HepG2 (cell line): ENCODE results near the gene RBSN. TPM values are rescaled to one million over a fixed set of nuclear protein-coding genes. Genes with fewer than 3 reads are reported as not detected.

Experiments used
- HINFP ChIP-seq: sonication (generic); formaldehyde crosslinking; IDR thresholded peaks from 2 replicates; pipeline ENCODE4 v1.4.0; 2020; ENCODE audit warnings: low read depth, mild to moderate bottlenecking, missing genetic modification reagents
- KAT7 ChIP-seq: IDR thresholded peaks from 2 replicates; pipeline ENCODE4 v1.6.1; 2018; ENCODE audit warnings: borderline replicate concordance, missing compliant biosample characterization
- MLLT10 ChIP-seq: sonication (generic); formaldehyde crosslinking; IDR thresholded peaks from 2 replicates; pipeline ENCODE4 v1.4.0; 2020; ENCODE audit warnings: missing genetic modification reagents
- NFKBIZ ChIP-seq: IDR thresholded peaks from 2 replicates; pipeline ENCODE4 v1.6.1; 2018; ENCODE audit warnings: missing genetic modification reagents, missing compliant biosample characterization
- RFX3 ChIP-seq: IDR thresholded peaks from 2 replicates; pipeline ENCODE4 v1.6.1; 2016; ENCODE audit warnings: missing biosample characterization, missing genetic modification reagents
- RFX5 ChIP-seq: IDR thresholded peaks from 2 replicates; pipeline ENCODE4 v1.6.1; 2011; ENCODE audit warnings: low read depth, low read length, improper control_type of control experiment
- RXRB ChIP-seq: IDR thresholded peaks from 2 replicates; pipeline ENCODE4 v1.6.1; 2016; ENCODE audit warnings: borderline replicate concordance, missing genetic modification reagents, missing compliant biosample characterization
- SMAD9 ChIP-seq: sonication (generic); formaldehyde crosslinking; IDR thresholded peaks from 2 replicates; pipeline ENCODE4 v1.5.1; 2020; ENCODE audit warnings: mild to moderate bottlenecking, missing genetic modification reagents
- SOX13 ChIP-seq, 3 experiments: fragments of 450-650 bp in 1 of 3; sonication (generic) in 1 of 3; formaldehyde crosslinking in 1 of 3; IDR thresholded peaks in 2 of 3; conservative IDR thresholded peaks in 1 of 3; 2 replicates each; pipeline versions ENCODE4 v1.5.0 to v1.6.1; 2016 to 2020; ENCODE audit warnings: antibody characterized with exemption in 1 of 3, mild to moderate bottlenecking in 1 of 3, missing compliant biosample characterization in 1 of 3, missing genetic modification reagents in 1 of 3, moderate library complexity in 1 of 3
- SOX6 ChIP-seq, 2 experiments: fragments of 450-650 bp in 1 of 2; sonication (generic) in 1 of 2; formaldehyde crosslinking in 1 of 2; IDR thresholded peaks; 2 replicates each; pipeline versions ENCODE4 v1.4.0 to v1.6.1; 2017 to 2020; ENCODE audit warnings: antibody characterized with exemption in 1 of 2, mild to moderate bottlenecking in 1 of 2, missing genetic modification reagents in 1 of 2
- TFAP4 ChIP-seq: sonication (generic); IDR thresholded peaks from 2 replicates; pipeline ENCODE4 v1.6.1; 2016; ENCODE audit warnings: low read depth, borderline replicate concordance
- ZNF331 ChIP-seq: sonication (generic); formaldehyde crosslinking; IDR thresholded peaks from 2 replicates; pipeline ENCODE4 v1.4.0; 2020; ENCODE audit warnings: missing genetic modification reagents
- ZNF777 ChIP-seq: sonication (generic); formaldehyde crosslinking; IDR thresholded peaks from 2 replicates; pipeline ENCODE4 v1.4.0; 2020; ENCODE audit warnings: missing genetic modification reagents
- ZSCAN25 ChIP-seq: sonication (generic); formaldehyde crosslinking; IDR thresholded peaks from 2 replicates; pipeline ENCODE4 v1.8.0; 2022; ENCODE audit warnings: mild to moderate bottlenecking, missing genetic modification reagents
- ZUFSP ChIP-seq: sonication (generic); formaldehyde crosslinking; IDR thresholded peaks from 2 replicates; pipeline ENCODE4 v1.9.0; 2021; ENCODE audit warnings: missing genetic modification reagents, mild to moderate bottlenecking, borderline replicate concordance
- polyA plus RNA-seq, 8 experiments: library from polyadenylated mRNA; depleted of rRNA in 3 of 8; stranded (reverse) in 7 of 8; unstranded in 1 of 8; fragments of >200 nt; fragmentation: Illumina TruSeq in 4 of 8; extraction: Trizol in 4 of 8; gene quantifications; 2 replicates each; pipeline versions ENCODE4 v1.2.1 to v1.2.3, GENCODE V29; 2011 to 2016; ENCODE audit warnings: low read depth in 4 of 8, missing spikeins in 1 of 8, mixed read lengths in 1 of 8; ENCODE audit not compliant: insufficient read depth in 1 of 8
- total RNA-seq, 5 experiments: library from RNA; depleted of rRNA; stranded (reverse); fragments of >200 nt; fragmentation: Illumina TruSeq; extraction: Trizol; gene quantifications; 2 replicates each; pipeline ENCODE4 v1.2.3, GENCODE V29; 2016; ENCODE audit warnings: low read depth in 1 of 5
- TF ChIP-seq, protein P1 (sequence below): sonication (generic); formaldehyde crosslinking; IDR thresholded peaks from 2 replicates; pipeline ENCODE4 v1.4.0; 2020; ENCODE audit warnings: missing genetic modification reagents, borderline replicate concordance
- TF ChIP-seq, protein P2 (sequence below): sonication (generic); formaldehyde crosslinking; IDR thresholded peaks from 2 replicates; pipeline ENCODE4 v1.5.1; 2020; ENCODE audit warnings: missing genetic modification reagents, mild to moderate bottlenecking, borderline replicate concordance

The RBSN gene
- total and polyA plus RNA-seq, 2 of the 13 experiments (the other 11 are each of a cell fraction or from before 2014, with no cell fraction given) = 7.9 to 11.8 TPM

DNA sequence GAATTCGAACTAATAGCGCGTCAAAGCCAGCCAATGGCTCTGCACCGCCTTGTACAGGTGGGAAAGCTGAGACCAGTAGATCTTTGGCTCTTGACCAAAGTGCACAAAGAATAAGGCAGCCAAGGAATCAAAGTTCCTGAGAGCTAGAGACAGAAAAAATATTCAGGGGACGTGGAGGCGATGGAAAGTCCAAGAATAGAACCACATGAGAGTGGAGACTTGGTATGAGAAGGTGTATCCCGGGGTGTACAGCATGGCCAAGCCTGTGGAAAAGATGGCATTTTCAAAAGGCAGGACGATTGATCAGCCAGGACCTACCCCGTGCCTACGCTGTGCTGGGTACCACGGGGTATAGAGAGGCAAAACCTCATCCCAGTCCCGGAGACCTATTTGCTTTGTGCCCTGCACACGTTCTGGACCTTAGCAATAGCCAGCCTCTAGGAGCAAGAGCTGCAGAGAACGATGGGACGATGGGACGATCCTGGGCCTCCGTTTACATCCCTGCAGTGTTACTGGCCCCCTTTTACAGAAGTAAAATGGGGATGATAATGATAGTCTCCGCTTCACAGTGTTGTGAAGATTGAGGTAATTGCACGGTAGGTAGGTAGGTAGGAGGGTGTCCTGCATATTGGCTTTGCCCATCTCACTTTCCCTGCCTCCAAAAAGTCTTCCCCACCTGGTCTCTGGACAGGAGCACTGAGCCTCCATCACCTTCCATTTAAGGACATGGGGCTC lies 583 bp upstream of the RBSN start (continued):
- TF ChIP-seq HINFP (CRISPR knock-in tag) = no peak
- TF ChIP-seq, protein P1, sequence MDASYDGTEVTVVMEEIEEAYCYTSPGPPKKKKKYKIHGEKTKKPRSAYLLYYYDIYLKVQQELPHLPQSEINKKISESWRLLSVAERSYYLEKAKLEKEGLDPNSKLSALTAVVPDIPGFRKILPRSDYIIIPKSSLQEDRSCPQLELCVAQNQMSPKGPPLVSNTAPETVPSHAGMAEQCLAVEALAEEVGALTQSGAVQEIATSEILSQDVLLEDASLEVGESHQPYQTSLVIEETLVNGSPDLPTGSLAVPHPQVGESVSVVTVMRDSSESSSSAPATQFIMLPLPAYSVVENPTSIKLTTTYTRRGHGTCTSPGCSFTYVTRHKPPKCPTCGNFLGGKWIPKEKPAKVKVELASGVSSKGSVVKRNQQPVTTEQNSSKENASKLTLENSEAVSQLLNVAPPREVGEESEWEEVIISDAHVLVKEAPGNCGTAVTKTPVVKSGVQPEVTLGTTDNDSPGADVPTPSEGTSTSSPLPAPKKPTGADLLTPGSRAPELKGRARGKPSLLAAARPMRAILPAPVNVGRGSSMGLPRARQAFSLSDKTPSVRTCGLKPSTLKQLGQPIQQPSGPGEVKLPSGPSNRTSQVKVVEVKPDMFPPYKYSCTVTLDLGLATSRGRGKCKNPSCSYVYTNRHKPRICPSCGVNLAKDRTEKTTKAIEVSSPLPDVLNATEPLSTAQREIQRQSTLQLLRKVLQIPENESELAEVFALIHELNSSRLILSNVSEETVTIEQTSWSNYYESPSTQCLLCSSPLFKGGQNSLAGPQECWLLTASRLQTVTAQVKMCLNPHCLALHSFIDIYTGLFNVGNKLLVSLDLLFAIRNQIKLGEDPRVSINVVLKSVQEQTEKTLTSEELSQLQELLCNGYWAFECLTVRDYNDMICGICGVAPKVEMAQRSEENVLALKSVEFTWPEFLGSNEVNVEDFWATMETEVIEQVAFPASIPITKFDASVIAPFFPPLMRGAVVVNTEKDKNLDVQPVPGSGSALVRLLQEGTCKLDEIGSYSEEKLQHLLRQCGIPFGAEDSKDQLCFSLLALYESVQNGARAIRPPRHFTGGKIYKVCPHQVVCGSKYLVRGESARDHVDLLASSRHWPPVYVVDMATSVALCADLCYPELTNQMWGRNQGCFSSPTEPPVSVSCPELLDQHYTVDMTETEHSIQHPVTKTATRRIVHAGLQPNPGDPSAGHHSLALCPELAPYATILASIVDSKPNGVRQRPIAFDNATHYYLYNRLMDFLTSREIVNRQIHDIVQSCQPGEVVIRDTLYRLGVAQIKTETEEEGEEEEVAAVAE (CRISPR knock-in tag) = no peak
- no peak for TF ChIP-seq SMAD9 (CRISPR knock-in tag)
- no peak for TF ChIP-seq MLLT10 (CRISPR knock-in tag)
- no peak for TF ChIP-seq ZNF777 (CRISPR knock-in tag)
- TF ChIP-seq SOX6 (IDR thresholded peaks at IDR 0.05) = no peak
- TF ChIP-seq SOX6 (CRISPR knock-in tag; IDR thresholded peaks at IDR 0.05) = peak; percentile 3; the same call in 1 of the 2 replicates
- no peak for TF ChIP-seq NFKBIZ
- TF ChIP-seq RFX3 (CRISPR knock-in tag) = no peak
- TF ChIP-seq ZNF331 = no peak
- TF ChIP-seq, protein P2, sequence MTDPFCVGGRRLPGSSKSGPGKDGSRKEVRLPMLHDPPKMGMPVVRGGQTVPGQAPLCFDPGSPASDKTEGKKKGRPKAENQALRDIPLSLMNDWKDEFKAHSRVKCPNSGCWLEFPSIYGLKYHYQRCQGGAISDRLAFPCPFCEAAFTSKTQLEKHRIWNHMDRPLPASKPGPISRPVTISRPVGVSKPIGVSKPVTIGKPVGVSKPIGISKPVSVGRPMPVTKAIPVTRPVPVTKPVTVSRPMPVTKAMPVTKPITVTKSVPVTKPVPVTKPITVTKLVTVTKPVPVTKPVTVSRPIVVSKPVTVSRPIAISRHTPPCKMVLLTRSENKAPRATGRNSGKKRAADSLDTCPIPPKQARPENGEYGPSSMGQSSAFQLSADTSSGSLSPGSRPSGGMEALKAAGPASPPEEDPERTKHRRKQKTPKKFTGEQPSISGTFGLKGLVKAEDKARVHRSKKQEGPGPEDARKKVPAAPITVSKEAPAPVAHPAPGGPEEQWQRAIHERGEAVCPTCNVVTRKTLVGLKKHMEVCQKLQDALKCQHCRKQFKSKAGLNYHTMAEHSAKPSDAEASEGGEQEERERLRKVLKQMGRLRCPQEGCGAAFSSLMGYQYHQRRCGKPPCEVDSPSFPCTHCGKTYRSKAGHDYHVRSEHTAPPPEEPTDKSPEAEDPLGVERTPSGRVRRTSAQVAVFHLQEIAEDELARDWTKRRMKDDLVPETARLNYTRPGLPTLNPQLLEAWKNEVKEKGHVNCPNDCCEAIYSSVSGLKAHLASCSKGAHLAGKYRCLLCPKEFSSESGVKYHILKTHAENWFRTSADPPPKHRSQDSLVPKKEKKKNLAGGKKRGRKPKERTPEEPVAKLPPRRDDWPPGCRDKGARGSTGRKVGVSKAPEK = no peak
- no peak for TF ChIP-seq TFAP4
- no peak for TF ChIP-seq RXRB (CRISPR knock-in tag)
- TF ChIP-seq ZSCAN25 (CRISPR knock-in tag) = no peak
- TF ChIP-seq SOX13 (IDR thresholded peaks at IDR 0.05) = no peak
- TF ChIP-seq SOX13 (CRISPR knock-in tag; conservative IDR thresholded peaks at IDR 0.05 in 1 of 2, IDR thresholded peaks at IDR 0.05 in 1 of 2) = no peak
- no peak for TF ChIP-seq ZUFSP (CRISPR knock-in tag)
- no peak for TF ChIP-seq KAT7 (CRISPR knock-in tag)
- TF ChIP-seq RFX5 = no peak
